Liver (tissue), 9 donors: ENCODE measurements around the gene CYB561. TPM values are rescaled to one million over a fixed set of nuclear protein-coding genes. Genes with fewer than 3 reads are reported as not detected.

Experiments used
- DNase-seq: peaks from one replicate; pipeline ENCODE4 v3.0.0-alpha.2; 2017; ENCODE audit warnings: low spot score
- H3K27ac ChIP-seq, 2 donors: one replicate each; pipeline ENCODE4 v1.7.0; 2013; ENCODE audit warnings: inconsistent platforms in 2 of 2, low read length in 2 of 2, control low read depth in 1 of 2, low read depth in 1 of 2, mild to moderate bottlenecking in 1 of 2
- H3K27me3 ChIP-seq, 4 donors: one replicate each; pipeline versions ENCODE4 v1.6.1 to v1.7.0; 2013; ENCODE audit warnings: low read length in 3 of 4, inconsistent platforms in 1 of 4, mild to moderate bottlenecking in 1 of 4, moderate library complexity in 1 of 4; ENCODE audit not compliant: control insufficient read depth in 4 of 4, insufficient read depth in 4 of 4
- H3K36me3 ChIP-seq, 4 donors: one replicate each; pipeline versions ENCODE4 v1.6.1 to v1.7.0; 2013; ENCODE audit warnings: low read length in 3 of 4, mild to moderate bottlenecking in 3 of 4, low read depth in 1 of 4, moderate library complexity in 1 of 4; ENCODE audit not compliant: control insufficient read depth in 4 of 4, insufficient read depth in 3 of 4
- H3K4me1 ChIP-seq, 4 donors: one replicate each; pipeline versions ENCODE4 v1.6.1 to v1.7.0; 2013; ENCODE audit warnings: low read length in 3 of 4, mild to moderate bottlenecking in 3 of 4, moderate library complexity in 1 of 4; ENCODE audit not compliant: control insufficient read depth in 4 of 4, insufficient read depth in 4 of 4
- H3K4me3 ChIP-seq, 3 donors: one replicate each; pipeline versions ENCODE4 v1.6.1 to v1.7.0; 2013; ENCODE audit warnings: low read length in 3 of 3, control low read depth in 1 of 3, low read depth in 1 of 3, mild to moderate bottlenecking in 1 of 3
- H3K9ac ChIP-seq, 2 donors: one replicate each; pipeline ENCODE4 v1.7.0; 2013; ENCODE audit warnings: low read length in 2 of 2, mild to moderate bottlenecking in 2 of 2, moderate library complexity in 2 of 2, control low read depth in 1 of 2, low read depth in 1 of 2
- H3K9me3 ChIP-seq, 4 donors: one replicate each; pipeline versions ENCODE4 v1.6.1 to v1.7.0; 2013; ENCODE audit warnings: low read length in 3 of 4; ENCODE audit not compliant: control insufficient read depth in 4 of 4
- EGR1 ChIP-seq, 2 donors: IDR thresholded peaks; 2 replicates each; pipeline ENCODE4 v1.6.1; 2016 to 2018; ENCODE audit warnings: antibody characterized with exemption in 2 of 2, low read depth in 2 of 2
- FOXA1 ChIP-seq: IDR thresholded peaks from 2 replicates; pipeline ENCODE4 v1.6.1; 2016; ENCODE audit warnings: antibody characterized with exemption
- FOXA2 ChIP-seq: IDR thresholded peaks from 2 replicates; pipeline ENCODE4 v1.6.1; 2016; ENCODE audit warnings: antibody characterized with exemption
- GABPA ChIP-seq, 2 donors: IDR thresholded peaks in 1 of 2; conservative IDR thresholded peaks in 1 of 2; 2 replicates each; pipeline ENCODE4 v1.6.1; 2016; ENCODE audit warnings: antibody characterized with exemption in 2 of 2, mild to moderate bottlenecking in 1 of 2, moderate library complexity in 1 of 2
- HNF4A ChIP-seq, 2 donors: conservative IDR thresholded peaks; 2 replicates each; pipeline ENCODE4 v1.6.1; 2016; ENCODE audit warnings: antibody characterized with exemption in 2 of 2, mild to moderate bottlenecking in 2 of 2
- HNF4G ChIP-seq: IDR thresholded peaks from 2 replicates; pipeline ENCODE4 v1.6.1; 2016; ENCODE audit warnings: antibody characterized with exemption
- JUND ChIP-seq, 2 donors: IDR thresholded peaks; 2 replicates each; pipeline ENCODE4 v1.6.1; 2016; ENCODE audit warnings: antibody characterized with exemption in 2 of 2
- NR2F2 ChIP-seq: IDR thresholded peaks from 2 replicates; pipeline ENCODE4 v1.6.1; 2016; ENCODE audit warnings: antibody characterized with exemption
- RAD21 ChIP-seq, 2 donors: IDR thresholded peaks; 2 replicates each; pipeline ENCODE4 v1.6.1; 2016; ENCODE audit warnings: antibody characterized with exemption in 2 of 2, mild to moderate bottlenecking in 2 of 2
- RXRA ChIP-seq, 2 donors: IDR thresholded peaks; 2 replicates each; pipeline ENCODE4 v1.6.1; 2017 to 2018; ENCODE audit warnings: antibody characterized with exemption in 2 of 2, mild to moderate bottlenecking in 1 of 2
- SP1 ChIP-seq: IDR thresholded peaks from 2 replicates; pipeline ENCODE4 v1.6.1; 2018; ENCODE audit warnings: antibody characterized with exemption, mild to moderate bottlenecking
- TAF1 ChIP-seq: conservative IDR thresholded peaks from 2 replicates; pipeline ENCODE4 v1.6.1; 2016; ENCODE audit warnings: antibody characterized with exemption, mild to moderate bottlenecking
- YY1 ChIP-seq: IDR thresholded peaks from 2 replicates; pipeline ENCODE4 v1.6.1; 2016; ENCODE audit warnings: antibody characterized with exemption, mild to moderate bottlenecking
- WGBS: extraction: QIAGEN DNeasy Blood & Tissue Kit; methylation state at CpG from one replicate; pipeline ENCODE4 v1.1.7; 2013; 5-methylcytosine and 5-hydroxymethylcytosine counted together
- polyA plus RNA-seq, 2 donors: library from polyadenylated mRNA; stranded (reverse) in 1 of 2; unstranded in 1 of 2; fragments of 200-250 nt in 1 of 2; fragments of >200 nt in 1 of 2; fragmentation: Nextera tagmentation in 1 of 2; extraction: Ambion mirVana in 1 of 2; gene quantifications; one replicate each; pipeline versions ENCODE4 v1.2.1 to v1.2.3, GENCODE V29; 2013 to 2015
- total RNA-seq, 2 donors: library from RNA; depleted of rRNA; stranded (reverse); fragments of >200 nt; gene quantifications; one replicate each; pipeline ENCODE4 v1.2.3, GENCODE V29; 2014
- TF ChIP-seq, protein P1 (sequence below): IDR thresholded peaks from 2 replicates; pipeline ENCODE4 v1.6.1; 2016; ENCODE audit warnings: antibody characterized with exemption, mild to moderate bottlenecking
- TF ChIP-seq, protein P2 (sequence below): IDR thresholded peaks from 2 replicates; pipeline ENCODE4 v1.6.1; 2016; ENCODE audit warnings: antibody characterized with exemption
- TF ChIP-seq, protein P3 (sequence below): IDR thresholded peaks from 2 replicates; pipeline ENCODE4 v1.6.1; 2016; ENCODE audit warnings: antibody characterized with exemption
- TF ChIP-seq, protein P4 (sequence below): IDR thresholded peaks from 2 replicates; pipeline ENCODE4 v1.6.1; 2016; ENCODE audit warnings: antibody characterized with exemption
- TF ChIP-seq, protein P5 (sequence below): fragments of 150-350 bp; IDR thresholded peaks from 2 replicates; pipeline ENCODE4 v1.5.1; 2017; ENCODE audit warnings: improper control_type of control experiment, low read depth, low read length; ENCODE audit not compliant: missing input control
- donor health status: healthy.
- donor health status: healthy.
- donor health status: healthy.
- donor health status: healthy.
- donor health status: healthy.

Gene CYB561
- total and polyA plus RNA-seq, 4 donors: 0.93 to 18.5 (median 12.9) TPM

DNA sequence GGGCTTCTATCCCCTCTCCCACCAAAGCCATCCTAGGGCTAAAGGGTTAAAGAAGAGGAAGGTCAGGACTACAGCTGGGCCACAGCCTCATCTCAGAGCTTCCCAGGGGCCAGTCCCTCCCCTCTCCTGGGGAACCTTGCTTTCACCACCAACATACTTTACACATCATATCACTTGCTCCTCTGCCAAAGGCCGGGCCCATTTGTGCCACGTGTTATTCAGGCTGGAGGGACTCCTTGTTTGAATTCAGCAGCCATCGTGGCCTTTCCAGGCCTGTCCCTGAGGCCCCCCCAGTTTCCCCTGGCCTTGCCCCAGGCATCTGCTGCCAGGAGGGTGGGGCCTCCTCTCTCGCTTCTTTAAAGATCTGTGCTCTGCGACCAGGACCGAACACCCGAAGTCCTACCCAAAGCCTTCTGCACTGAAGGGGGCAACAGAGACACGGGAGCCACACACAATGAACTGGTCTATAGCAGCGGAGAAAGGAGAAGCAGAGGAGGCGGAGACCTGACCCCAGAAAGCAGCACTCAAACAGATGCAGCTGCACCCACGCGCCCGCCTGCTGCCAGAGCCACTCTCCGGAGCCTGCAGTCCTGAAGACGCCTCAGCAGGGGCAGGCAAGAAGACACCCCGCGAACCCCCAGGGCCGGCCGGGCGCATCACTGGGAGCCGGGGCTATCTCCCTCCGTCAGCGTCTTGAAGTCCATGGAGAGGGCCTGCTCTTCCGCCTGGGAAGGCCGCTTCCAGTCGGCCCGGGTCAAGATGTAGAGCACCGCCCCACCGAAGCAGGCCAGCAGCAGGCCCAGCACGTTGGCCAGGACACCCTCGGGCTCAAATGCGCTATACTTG is 12.1 kb downstream of the CYB561 start:
- no peaks in the 10 kb centered on the region for H3K9me3 ChIP-seq
- no peaks in the 10 kb centered on the region for H3K27me3 ChIP-seq
- TF ChIP-seq SP1 (no peak), RXRA (IDR thresholded peaks at IDR 0.05) (no peak), TAF1 (no peak), HNF4A (conservative IDR thresholded peaks at IDR 0.05) (no peak), NR2F2 (no peak), RAD21 (IDR thresholded peaks at IDR 0.05) (no peak), HNF4G (no peak), FOXA2 (no peak), EGR1 (IDR thresholded peaks at IDR 0.05; ENCODE audit: low read depth in 2 of 2) (no peak), GABPA (IDR thresholded peaks at IDR 0.05 in 1 of 2, conservative IDR thresholded peaks at IDR 0.05 in 1 of 2) (no peak), FOXA1 (no peak)
- TF ChIP-seq, protein P1, sequence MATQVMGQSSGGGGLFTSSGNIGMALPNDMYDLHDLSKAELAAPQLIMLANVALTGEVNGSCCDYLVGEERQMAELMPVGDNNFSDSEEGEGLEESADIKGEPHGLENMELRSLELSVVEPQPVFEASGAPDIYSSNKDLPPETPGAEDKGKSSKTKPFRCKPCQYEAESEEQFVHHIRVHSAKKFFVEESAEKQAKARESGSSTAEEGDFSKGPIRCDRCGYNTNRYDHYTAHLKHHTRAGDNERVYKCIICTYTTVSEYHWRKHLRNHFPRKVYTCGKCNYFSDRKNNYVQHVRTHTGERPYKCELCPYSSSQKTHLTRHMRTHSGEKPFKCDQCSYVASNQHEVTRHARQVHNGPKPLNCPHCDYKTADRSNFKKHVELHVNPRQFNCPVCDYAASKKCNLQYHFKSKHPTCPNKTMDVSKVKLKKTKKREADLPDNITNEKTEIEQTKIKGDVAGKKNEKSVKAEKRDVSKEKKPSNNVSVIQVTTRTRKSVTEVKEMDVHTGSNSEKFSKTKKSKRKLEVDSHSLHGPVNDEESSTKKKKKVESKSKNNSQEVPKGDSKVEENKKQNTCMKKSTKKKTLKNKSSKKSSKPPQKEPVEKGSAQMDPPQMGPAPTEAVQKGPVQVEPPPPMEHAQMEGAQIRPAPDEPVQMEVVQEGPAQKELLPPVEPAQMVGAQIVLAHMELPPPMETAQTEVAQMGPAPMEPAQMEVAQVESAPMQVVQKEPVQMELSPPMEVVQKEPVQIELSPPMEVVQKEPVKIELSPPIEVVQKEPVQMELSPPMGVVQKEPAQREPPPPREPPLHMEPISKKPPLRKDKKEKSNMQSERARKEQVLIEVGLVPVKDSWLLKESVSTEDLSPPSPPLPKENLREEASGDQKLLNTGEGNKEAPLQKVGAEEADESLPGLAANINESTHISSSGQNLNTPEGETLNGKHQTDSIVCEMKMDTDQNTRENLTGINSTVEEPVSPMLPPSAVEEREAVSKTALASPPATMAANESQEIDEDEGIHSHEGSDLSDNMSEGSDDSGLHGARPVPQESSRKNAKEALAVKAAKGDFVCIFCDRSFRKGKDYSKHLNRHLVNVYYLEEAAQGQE: no peak
- TF ChIP-seq, protein P2, sequence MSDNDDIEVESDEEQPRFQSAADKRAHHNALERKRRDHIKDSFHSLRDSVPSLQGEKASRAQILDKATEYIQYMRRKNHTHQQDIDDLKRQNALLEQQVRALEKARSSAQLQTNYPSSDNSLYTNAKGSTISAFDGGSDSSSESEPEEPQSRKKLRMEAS: no peak
- TF ChIP-seq, protein P3, sequence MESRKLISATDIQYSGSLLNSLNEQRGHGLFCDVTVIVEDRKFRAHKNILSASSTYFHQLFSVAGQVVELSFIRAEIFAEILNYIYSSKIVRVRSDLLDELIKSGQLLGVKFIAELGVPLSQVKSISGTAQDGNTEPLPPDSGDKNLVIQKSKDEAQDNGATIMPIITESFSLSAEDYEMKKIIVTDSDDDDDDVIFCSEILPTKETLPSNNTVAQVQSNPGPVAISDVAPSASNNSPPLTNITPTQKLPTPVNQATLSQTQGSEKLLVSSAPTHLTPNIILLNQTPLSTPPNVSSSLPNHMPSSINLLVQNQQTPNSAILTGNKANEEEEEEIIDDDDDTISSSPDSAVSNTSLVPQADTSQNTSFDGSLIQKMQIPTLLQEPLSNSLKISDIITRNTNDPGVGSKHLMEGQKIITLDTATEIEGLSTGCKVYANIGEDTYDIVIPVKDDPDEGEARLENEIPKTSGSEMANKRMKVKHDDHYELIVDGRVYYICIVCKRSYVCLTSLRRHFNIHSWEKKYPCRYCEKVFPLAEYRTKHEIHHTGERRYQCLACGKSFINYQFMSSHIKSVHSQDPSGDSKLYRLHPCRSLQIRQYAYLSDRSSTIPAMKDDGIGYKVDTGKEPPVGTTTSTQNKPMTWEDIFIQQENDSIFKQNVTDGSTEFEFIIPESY: no peak
- DNase-seq: no peak
- WGBS: 86% methylated on average over 32 of the region's 32 CpGs
- H3K27ac ChIP-seq: no peak overlapping the region
- H3K36me3 ChIP-seq: no peaks in the 10 kb centered on the region
- H3K4me3 ChIP-seq: no peak overlapping the region
- H3K9ac ChIP-seq: no peak overlapping the region
- peaks cover 5 to 23% (median 11%) of the 10 kb centered on the region in 4 donors for H3K4me1 ChIP-seq

DNA sequence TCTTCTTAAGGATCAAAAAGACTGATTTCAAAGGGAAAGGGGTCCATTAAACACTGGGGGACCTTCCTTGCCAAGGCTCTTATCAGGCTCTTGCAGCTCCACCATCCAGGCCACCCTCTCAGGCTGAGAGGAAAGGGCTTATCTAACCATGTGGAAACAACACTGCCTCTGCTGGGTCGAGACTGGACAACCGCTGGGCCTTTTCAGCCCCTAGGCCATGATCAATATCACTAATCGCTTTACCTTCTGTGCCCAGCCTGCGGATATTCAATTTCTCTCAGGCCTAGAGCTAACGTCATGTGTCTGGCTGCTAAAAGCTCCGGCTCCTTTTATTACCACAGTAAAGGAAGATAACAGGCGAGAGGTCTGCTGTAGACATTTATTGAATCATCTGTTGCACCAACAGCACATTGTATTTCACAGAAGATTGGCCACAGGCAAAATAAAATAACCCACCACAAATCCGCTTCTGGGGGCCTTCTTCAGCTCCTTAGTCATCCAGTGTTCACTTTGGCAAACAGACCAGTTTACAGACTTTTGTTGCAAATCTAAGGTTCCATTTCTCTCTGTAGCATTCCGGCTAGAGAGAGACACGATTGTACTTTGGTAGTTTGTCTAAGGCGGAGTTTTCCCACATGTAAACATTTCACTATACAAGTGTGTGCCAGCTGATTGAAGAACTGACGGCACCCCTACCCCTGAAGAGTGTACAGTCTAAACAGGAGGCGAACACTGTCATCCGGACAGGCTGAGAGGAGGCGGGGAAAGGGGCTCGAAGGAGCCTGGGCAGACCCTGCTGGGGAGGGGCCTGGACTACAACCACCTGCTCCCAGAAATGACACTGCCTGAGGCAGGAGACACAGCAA is 13.9 kb downstream of the CYB561 start:
- 37% methylated on average over 16 of the region's 16 CpGs for WGBS
- no peak for DNase-seq
- H3K4me1 ChIP-seq: peaks cover 4 to 23% (median 11%) of the 10 kb centered on the region in 4 donors
- no peak for TF ChIP-seq HNF4G
- TF ChIP-seq, protein P2: peak; percentile 33
- TF ChIP-seq, protein P4, sequence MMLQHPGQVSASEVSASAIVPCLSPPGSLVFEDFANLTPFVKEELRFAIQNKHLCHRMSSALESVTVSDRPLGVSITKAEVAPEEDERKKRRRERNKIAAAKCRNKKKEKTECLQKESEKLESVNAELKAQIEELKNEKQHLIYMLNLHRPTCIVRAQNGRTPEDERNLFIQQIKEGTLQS: no peak
- TF ChIP-seq NR2F2: no peak
- TF ChIP-seq SP1: peak; percentile 54
- peak in 1 of 2 donors; percentile 20 for TF ChIP-seq JUND (IDR thresholded peaks at IDR 0.05)
- peak; percentile 81 for TF ChIP-seq YY1
- peak; percentile 59 to 82 for TF ChIP-seq HNF4A (conservative IDR thresholded peaks at IDR 0.05)
- TF ChIP-seq RAD21 (IDR thresholded peaks at IDR 0.05): no peak
- TF ChIP-seq, protein P3: no peak
- no peak for TF ChIP-seq FOXA1
- TF ChIP-seq, protein P5, sequence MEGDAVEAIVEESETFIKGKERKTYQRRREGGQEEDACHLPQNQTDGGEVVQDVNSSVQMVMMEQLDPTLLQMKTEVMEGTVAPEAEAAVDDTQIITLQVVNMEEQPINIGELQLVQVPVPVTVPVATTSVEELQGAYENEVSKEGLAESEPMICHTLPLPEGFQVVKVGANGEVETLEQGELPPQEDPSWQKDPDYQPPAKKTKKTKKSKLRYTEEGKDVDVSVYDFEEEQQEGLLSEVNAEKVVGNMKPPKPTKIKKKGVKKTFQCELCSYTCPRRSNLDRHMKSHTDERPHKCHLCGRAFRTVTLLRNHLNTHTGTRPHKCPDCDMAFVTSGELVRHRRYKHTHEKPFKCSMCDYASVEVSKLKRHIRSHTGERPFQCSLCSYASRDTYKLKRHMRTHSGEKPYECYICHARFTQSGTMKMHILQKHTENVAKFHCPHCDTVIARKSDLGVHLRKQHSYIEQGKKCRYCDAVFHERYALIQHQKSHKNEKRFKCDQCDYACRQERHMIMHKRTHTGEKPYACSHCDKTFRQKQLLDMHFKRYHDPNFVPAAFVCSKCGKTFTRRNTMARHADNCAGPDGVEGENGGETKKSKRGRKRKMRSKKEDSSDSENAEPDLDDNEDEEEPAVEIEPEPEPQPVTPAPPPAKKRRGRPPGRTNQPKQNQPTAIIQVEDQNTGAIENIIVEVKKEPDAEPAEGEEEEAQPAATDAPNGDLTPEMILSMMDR: no peak
- TF ChIP-seq FOXA2: peak; percentile 41
- TF ChIP-seq RXRA (IDR thresholded peaks at IDR 0.05): peak in 1 of 2 donors; percentile 53
- no peak for TF ChIP-seq EGR1 (IDR thresholded peaks at IDR 0.05; ENCODE audit: low read depth in 2 of 2)
- no peak for TF ChIP-seq TAF1

More for the DNA sequence above, 13.9 kb downstream of the CYB561 start:
- no peaks in the 10 kb centered on the region for H3K9me3 ChIP-seq
- peak overlapping the region in 1 of 2 donors; percentile 11 for H3K9ac ChIP-seq
- no peaks in the 10 kb centered on the region for H3K27me3 ChIP-seq
- H3K4me3 ChIP-seq: peak overlapping the region in 1 of 3 donors; percentile 5
- H3K36me3 ChIP-seq: no peaks in the 10 kb centered on the region
- peak overlapping the region; percentile 59 to 79 for H3K27ac ChIP-seq
